ENCODE measurements around the gene ANKRA2. TPM values are rescaled to one million over a fixed set of nuclear protein-coding genes. Genes with fewer than 3 reads are reported as not detected.

ANKRA2 gene
- total and polyA plus RNA-seq, 2 of the 4 experiments (the other 2 are of a cell fraction): 10.8 to 12.5 TPM

GRCh38 chr5:73545403-73545779 lies 20.0 kb downstream of the ANKRA2 start:
- WGBS, 2 experiments (ENCODE audit: extremely low coverage in 2 of 2, insufficient read length in 1 of 2): no CpG with 5 or more reads among the region's 1 CpG
- H2AFZ ChIP-seq (replicated peaks; ENCODE audit: low read length, poor library complexity): no peak overlapping the region
- H3K14ac ChIP-seq (replicated peaks; ENCODE audit: low read depth, low read length): no peak overlapping the region
- H2BK20ac ChIP-seq (ENCODE audit: low read depth, low read length): no peak overlapping the region
- ChIA-PET POLR2A (ENCODE audit: unreplicated experiment) (no interaction called here), CTCF (no interaction called here)
- no TSS peak for BruUV-seq (replicated peaks)
- H4K20me1 ChIP-seq (ENCODE audit: insufficient read depth, low read length): no peaks in the 10 kb centered on the region
- TF ChIP-seq NFE2L2 (IDR thresholded peaks at IDR 0.05; ENCODE audit: low read depth, low read length) (no peak), RAD21 (IDR thresholded peaks at IDR 0.05; ENCODE audit: low read length) (no peak), POLR2A (IDR thresholded peaks at IDR 0.05; ENCODE audit: low read depth, low read length) (no peak), FOS (IDR thresholded peaks at IDR 0.05; ENCODE audit: low read depth, low read length) (no peak), RFX5 (IDR thresholded peaks at IDR 0.05; ENCODE audit: low read depth, low read length) (no peak), MAZ (IDR thresholded peaks at IDR 0.05; ENCODE audit: borderline replicate concordance, low read depth, low read length) (no peak), SMC3 (IDR thresholded peaks at IDR 0.05; ENCODE audit: low read depth, low read length) (no peak), MXI1 (IDR thresholded peaks at IDR 0.05; ENCODE audit: borderline replicate concordance, low read depth, low read length) (no peak), RCOR1 (IDR thresholded peaks at IDR 0.05; ENCODE audit: insufficient replicate concordance, low read length) (no peak), ELK1 (IDR thresholded peaks at IDR 0.05; ENCODE audit: borderline replicate concordance, low read depth, low read length) (no peak)
- no peak overlapping the region for H2AK5ac ChIP-seq (ENCODE audit: low read depth, low read length)
- DNase-seq (no peak), ATAC-seq (ENCODE audit: low read depth) (no peak)
- dilution Hi-C loops (cut with HindIII; ENCODE audit: low sequenced_read_pairs, unreplicated experiment) (no loop called here), intact Hi-C loops (cut with micrococcal nuclease) (no loop called here), in situ Hi-C loops (cut with MboI; ENCODE audit: low sequenced_read_pairs) (no loop called here)
- no peak overlapping the region for H3K4me3 ChIP-seq (ENCODE audit: insufficient read depth, low read depth, low read length)
- H2BK15ac ChIP-seq (ENCODE audit: low read depth, low read length): no peak overlapping the region
- no peak overlapping the region for H2AK9ac ChIP-seq (replicated peaks; ENCODE audit: low read depth, low read length, poor library complexity)
- no peak overlapping the region for H2BK120ac ChIP-seq (ENCODE audit: low read depth, low read length)
- no peak overlapping the region for H3K9ac ChIP-seq (ENCODE audit: low read depth, low read length)
- peaks cover 10% of the 10 kb centered on the region for H3K9me1 ChIP-seq (ENCODE audit: insufficient read depth, low read length)
- no peak overlapping the region for H2BK5ac ChIP-seq (ENCODE audit: low read depth, low read length, poor library complexity, severe bottlenecking)
- H3K27me3 ChIP-seq (ENCODE audit: control insufficient read depth, insufficient read depth, low read length): no peaks in the 10 kb centered on the region
- H4K8ac ChIP-seq (ENCODE audit: low read depth in 2 of 2, low read length in 2 of 2): no peak overlapping the region
- no peak overlapping the region for H3K56ac ChIP-seq (ENCODE audit: extremely low read depth, insufficient read depth, low read length)
- no peak overlapping the region for H4K5ac ChIP-seq (ENCODE audit: low read depth, low read length)
- H3K4ac ChIP-seq (ENCODE audit: low read depth, low read length): no peak overlapping the region
- H3K4me2 ChIP-seq (ENCODE audit: low read depth, low read length): no peak overlapping the region
- no peaks in the 10 kb centered on the region for H3K36me3 ChIP-seq (ENCODE audit: control insufficient read depth, insufficient read depth, low read length)
- no peak overlapping the region for H3K23ac ChIP-seq (ENCODE audit: low read depth, low read length)
- no peaks in the 10 kb centered on the region for H3K9me3 ChIP-seq (ENCODE audit: control insufficient read depth, insufficient read depth, low read length)
- no peak overlapping the region for H3K18ac ChIP-seq (ENCODE audit: low read depth, low read length)
- H4K91ac ChIP-seq (ENCODE audit: insufficient read depth, low read depth, low read length): no peak overlapping the region
- no peak overlapping the region for H3K27ac ChIP-seq (ENCODE audit: insufficient read depth, low read length)
- peaks cover 9% of the 10 kb centered on the region for H3K4me1 ChIP-seq (ENCODE audit: control insufficient read depth, insufficient read depth, low read length)
- H3K79me1 ChIP-seq (ENCODE audit: low read depth in 1 of 2, low read length in 2 of 2): no peaks in the 10 kb centered on the region
